HUES48 (cell line): ENCODE data around the gene LNPEP.

Source experiments
- H3K27ac ChIP-seq: one replicate; pipeline ENCODE4 v1.7.0; 2013; ENCODE audit warnings: low read depth, low read length, inconsistent platforms
- H3K27me3 ChIP-seq: 2 replicates; pipeline ENCODE4 v1.6.1; 2013; ENCODE audit warnings: mild to moderate bottlenecking, low read length; ENCODE audit not compliant: control insufficient read depth, insufficient read depth
- H3K36me3 ChIP-seq: 2 replicates; pipeline ENCODE4 v1.6.1; 2013; ENCODE audit warnings: low read length; ENCODE audit not compliant: control insufficient read depth, insufficient read depth
- H3K4me1 ChIP-seq: 2 replicates; pipeline ENCODE4 v1.6.1; 2013; ENCODE audit warnings: mild to moderate bottlenecking, low read length; ENCODE audit not compliant: control insufficient read depth, insufficient read depth
- H3K4me3 ChIP-seq: 2 replicates; pipeline ENCODE4 v1.5.1; 2013; ENCODE audit warnings: mild to moderate bottlenecking, low read depth, low read length
- H3K9ac ChIP-seq: 2 replicates; pipeline ENCODE4 v1.6.1; 2013; ENCODE audit warnings: mild to moderate bottlenecking, low read depth, low read length, moderate library complexity
- H3K9me3 ChIP-seq: 2 replicates; pipeline ENCODE4 v1.6.1; 2013; ENCODE audit warnings: low read length; ENCODE audit not compliant: control insufficient read depth, insufficient read depth

The LNPEP gene

DNA sequence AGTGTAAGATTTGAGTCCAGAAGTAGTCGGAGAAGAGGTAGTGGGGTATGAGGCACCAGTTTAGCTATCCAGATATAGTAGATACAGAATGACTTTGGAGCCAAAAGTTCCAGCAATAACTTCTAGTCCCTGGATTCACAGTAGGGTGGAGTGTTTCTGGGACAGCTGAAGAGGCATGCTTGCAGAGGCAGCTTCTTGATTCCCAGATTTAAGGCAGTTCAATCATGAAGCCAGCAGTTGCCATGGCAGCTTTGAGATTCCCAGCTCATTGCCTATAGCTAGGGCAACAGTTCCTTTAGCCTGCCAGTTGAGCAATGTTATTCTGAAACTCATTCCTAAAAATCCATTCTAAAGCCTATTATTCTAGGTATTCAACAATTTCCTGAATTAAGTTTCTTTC, 127.4 kb downstream of the LNPEP start:
- Histone ChIP-seq H3K4me1 (peaks cover 22% of the 10 kb centered on the region; the same call in 1 of the 2 replicates), H3K4me3 (no peak overlapping the region), H3K36me3 (no peaks in the 10 kb centered on the region), H3K9ac (no peak overlapping the region), H3K9me3 (no peaks in the 10 kb centered on the region), H3K27me3 (no peaks in the 10 kb centered on the region), H3K27ac (no peak overlapping the region)

DNA sequence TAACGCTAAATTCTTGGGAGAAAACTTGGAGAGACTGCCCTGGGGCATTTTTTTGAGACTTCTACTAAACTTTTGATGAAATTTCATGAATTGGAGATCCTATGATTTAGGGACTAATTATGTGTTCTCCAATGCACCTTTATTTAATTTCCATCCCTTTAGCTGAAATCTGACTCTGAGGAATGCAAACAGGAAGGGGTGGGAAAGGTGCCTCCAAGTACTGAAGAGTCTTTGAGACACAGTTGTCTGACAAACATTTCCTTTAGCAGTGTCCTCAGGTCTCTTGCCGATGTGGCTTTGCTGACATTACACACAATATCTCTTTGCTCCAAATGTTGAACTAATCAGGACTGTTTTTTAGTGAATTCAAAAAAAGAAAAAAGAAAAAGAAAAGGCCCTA, 129.6 kb downstream of the LNPEP start:
- no peak overlapping the region for H3K4me3 ChIP-seq
- peaks cover 22% of the 10 kb centered on the region; the same call in 1 of the 2 replicates for H3K4me1 ChIP-seq
- H3K36me3 ChIP-seq = no peaks in the 10 kb centered on the region
- H3K9ac ChIP-seq = no peak overlapping the region
- H3K9me3 ChIP-seq = no peaks in the 10 kb centered on the region
- H3K27me3 ChIP-seq = no peaks in the 10 kb centered on the region
- H3K27ac ChIP-seq = no peak overlapping the region

DNA sequence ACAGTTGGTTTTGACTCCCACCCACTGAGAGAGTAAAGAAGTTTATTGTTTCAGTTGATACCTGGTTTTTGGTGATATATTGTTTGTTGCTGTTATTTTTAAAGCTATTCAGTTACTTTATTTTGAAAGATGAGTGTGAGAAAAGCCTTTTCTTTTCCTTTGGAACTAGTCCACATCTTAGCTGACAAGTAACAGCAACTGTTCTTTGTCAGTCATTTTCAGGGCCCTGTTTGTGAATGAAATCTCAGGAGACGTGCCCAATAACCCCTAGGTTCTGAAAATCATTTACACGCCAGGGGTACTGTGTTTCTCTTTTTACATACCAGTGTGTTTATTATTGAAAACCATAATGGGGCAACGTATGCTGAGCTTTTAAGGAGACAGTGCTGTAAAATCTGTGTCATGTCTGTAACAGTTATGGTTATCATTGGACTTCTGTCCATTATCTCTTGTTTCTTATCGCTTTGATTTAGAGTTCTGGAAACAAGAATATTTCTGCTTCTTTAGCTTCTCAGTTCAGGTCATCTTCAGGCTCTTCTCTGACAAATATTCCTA, 131.5 kb downstream of the LNPEP start:
- Histone ChIP-seq H3K27ac (no peak overlapping the region), H3K27me3 (no peaks in the 10 kb centered on the region), H3K36me3 (no peaks in the 10 kb centered on the region), H3K9me3 (no peaks in the 10 kb centered on the region), H3K4me3 (no peak overlapping the region), H3K4me1 (peaks cover 22% of the 10 kb centered on the region; the same call in 1 of the 2 replicates), H3K9ac (no peak overlapping the region)

DNA sequence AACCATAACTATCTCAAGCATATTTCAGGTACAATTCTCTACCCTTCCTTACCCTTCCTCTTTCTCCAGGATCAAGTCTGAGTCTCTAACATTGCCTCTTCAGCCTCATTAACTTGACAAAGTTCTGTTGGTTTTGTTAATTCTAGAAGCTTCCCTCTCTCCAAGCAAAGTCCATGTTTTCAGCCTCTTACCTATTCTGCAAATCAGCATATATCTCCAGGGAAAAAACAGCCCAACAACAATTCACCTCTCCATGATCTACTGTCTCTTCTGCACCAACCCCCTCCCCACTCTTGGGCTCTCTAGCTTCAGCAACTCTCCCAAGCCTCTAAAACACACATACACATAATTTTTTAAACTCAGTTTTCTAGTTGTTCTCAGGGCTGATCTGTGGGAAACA, 134.4 kb downstream of the LNPEP start:
- no peaks in the 10 kb centered on the region for H3K27me3 ChIP-seq
- H3K4me3 ChIP-seq = no peak overlapping the region
- H3K4me1 ChIP-seq = peaks cover 19% of the 10 kb centered on the region; the same call in 1 of the 2 replicates
- no peak overlapping the region for H3K27ac ChIP-seq
- no peak overlapping the region for H3K9ac ChIP-seq
- no peaks in the 10 kb centered on the region for H3K36me3 ChIP-seq
- H3K9me3 ChIP-seq = no peaks in the 10 kb centered on the region

DNA sequence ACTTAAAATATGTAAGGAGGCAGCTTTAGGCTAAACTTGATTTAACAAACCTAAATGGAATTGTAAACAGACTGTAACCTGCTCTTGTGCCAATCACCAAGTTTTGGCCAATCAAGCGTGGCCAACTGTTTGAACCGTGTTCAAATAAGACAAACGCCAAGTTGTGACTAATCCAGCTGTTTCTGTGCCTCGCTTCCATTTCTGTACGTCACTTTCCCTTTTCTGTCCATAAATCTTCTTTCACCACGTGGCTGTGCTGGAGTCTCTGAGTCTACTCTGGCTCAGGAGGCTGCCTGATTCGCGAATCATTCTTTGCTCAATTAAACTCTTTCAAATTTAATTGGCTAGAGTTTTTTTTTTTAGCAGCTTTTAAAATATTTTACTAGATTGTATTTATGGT, 135.2 kb downstream of the LNPEP start:
- no peak overlapping the region for H3K9ac ChIP-seq
- no peak overlapping the region for H3K27ac ChIP-seq
- no peaks in the 10 kb centered on the region for H3K36me3 ChIP-seq
- H3K4me3 ChIP-seq = no peak overlapping the region
- H3K4me1 ChIP-seq = peaks cover 11% of the 10 kb centered on the region; the same call in 1 of the 2 replicates
- no peaks in the 10 kb centered on the region for H3K27me3 ChIP-seq
- no peaks in the 10 kb centered on the region for H3K9me3 ChIP-seq

DNA sequence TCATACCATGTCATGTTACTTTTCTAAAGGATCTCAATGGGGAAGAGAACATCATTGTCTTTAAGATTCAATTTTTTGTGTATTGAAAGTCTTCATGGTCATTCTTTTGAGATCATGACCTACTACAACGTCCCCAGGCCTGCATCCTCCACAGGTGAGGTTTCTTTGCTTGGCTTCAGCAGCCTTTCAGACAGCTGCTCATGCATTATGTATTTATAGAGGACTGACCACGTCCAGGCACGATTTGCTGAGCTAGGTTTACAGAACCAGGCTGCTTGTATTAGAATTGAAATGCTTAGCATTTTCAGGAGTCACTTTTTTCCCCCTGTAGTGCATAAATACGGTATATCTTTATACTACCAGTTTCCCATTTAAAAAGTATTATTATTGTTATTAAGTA, 136.1 kb downstream of the LNPEP start:
- Histone ChIP-seq H3K9me3 (no peaks in the 10 kb centered on the region), H3K36me3 (no peaks in the 10 kb centered on the region), H3K4me1 (0 out of 2 replicates have a peak, but pooled peaks cover 3% of the 10 kb centered on the region), H3K27ac (no peak overlapping the region), H3K4me3 (no peak overlapping the region), H3K9ac (no peak overlapping the region), H3K27me3 (no peaks in the 10 kb centered on the region)

DNA sequence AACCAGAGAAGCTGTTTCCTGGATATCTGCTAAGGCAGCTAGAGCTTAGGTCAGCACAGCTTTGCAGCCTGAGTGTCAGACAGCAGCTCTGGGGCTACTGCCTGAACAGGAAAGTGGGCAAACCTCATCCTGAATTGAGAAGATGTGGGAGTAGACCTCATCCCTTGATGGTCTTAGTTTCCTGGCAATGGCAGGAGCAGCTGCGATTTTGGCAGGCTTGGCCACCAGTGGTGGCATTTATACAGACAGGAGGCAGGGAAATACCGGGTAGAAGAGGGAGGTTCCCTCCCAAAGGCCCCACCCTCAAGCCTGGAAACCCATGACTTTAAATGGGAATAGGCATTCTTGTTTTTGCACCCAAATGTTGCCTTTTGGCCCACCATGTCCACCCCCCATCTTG, 136.8 kb downstream of the LNPEP start:
- H3K4me1 ChIP-seq = no peaks in the 10 kb centered on the region
- H3K27ac ChIP-seq = no peak overlapping the region
- H3K27me3 ChIP-seq = no peaks in the 10 kb centered on the region
- no peak overlapping the region for H3K9ac ChIP-seq
- no peaks in the 10 kb centered on the region for H3K9me3 ChIP-seq
- H3K4me3 ChIP-seq = no peak overlapping the region
- H3K36me3 ChIP-seq = no peaks in the 10 kb centered on the region

DNA sequence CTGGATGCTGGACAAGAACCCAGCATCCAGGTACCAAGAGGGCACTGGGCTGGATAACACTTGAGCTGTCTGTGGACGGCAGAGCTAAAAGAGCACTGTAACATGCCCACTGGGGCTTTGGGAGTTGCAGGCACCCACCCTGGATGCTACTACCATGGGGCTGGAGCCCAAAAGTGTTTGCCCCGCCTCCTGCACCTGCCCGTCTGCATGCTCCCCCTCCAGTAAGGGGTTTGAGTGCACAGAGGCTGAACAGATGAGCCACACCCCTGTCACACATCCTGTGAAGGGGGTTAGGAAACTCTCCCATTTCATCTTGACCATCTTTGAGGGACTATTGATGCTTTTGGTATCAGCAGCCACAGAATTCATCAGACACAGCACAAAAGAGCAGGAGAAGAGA, 137.5 kb downstream of the LNPEP start:
- H3K9me3 ChIP-seq = no peaks in the 10 kb centered on the region
- H3K4me1 ChIP-seq = no peaks in the 10 kb centered on the region
- H3K4me3 ChIP-seq = no peak overlapping the region
- H3K27ac ChIP-seq = no peak overlapping the region
- no peak overlapping the region for H3K9ac ChIP-seq
- no peaks in the 10 kb centered on the region for H3K36me3 ChIP-seq
- H3K27me3 ChIP-seq = no peaks in the 10 kb centered on the region

DNA sequence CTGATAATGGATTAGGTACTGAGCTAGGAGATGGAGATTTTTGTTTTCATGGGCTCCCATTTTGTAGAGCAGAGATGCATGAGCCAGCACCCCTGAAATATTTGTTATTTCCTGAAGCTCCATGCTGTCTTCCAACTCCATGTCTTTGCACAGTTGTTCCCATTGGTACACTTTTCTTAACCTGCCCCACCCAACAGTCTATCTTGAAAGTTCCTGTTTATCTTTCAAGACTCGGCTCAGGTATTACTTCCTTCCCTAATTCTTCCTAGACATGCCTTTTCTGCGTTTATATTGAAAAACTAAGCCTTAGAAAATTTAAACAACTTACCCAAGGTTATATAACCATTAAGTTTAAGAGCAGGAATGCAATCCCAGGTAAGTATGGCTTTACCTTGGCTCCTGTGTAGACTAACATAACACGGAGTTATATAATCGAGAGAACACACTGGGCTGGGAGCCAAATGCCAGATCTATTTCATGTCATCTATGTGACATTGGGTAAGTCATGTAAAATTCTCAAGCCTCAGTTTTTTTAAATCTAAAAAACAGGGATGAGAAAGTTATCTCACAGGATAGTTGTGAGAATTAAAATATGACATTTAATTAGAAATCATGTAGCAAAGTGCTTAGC, 139.1 kb downstream of the LNPEP start:
- H3K4me1 ChIP-seq = no peaks in the 10 kb centered on the region
- no peak overlapping the region for H3K27ac ChIP-seq

DNA sequence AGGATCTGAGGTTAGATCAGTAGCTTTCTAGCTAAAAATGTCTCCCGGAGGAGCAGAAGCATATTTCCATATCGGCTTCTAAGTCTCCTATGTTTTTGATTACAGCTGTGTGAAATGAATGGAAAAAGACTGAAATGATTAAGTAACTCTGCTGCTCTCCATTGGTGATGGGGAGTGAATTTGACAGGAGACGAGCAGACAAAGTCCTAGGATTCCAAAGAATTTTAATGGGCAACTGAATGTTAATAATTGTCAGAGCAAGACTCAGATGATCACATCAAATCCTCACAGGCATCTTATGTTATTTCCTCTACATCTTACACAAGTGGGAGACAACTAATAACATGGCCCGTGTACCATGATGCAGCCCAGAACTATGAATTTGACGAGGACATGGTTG, 139.8 kb downstream of the LNPEP start:
- Histone ChIP-seq H3K4me3 (no peak overlapping the region), H3K27ac (no peak overlapping the region), H3K9me3 (no peaks in the 10 kb centered on the region), H3K9ac (no peak overlapping the region), H3K4me1 (no peaks in the 10 kb centered on the region), H3K36me3 (no peaks in the 10 kb centered on the region), H3K27me3 (no peaks in the 10 kb centered on the region)

More for the DNA sequence above, 139.1 kb downstream of the LNPEP start:
- Histone ChIP-seq H3K36me3 (no peaks in the 10 kb centered on the region), H3K4me3 (no peak overlapping the region), H3K9me3 (no peaks in the 10 kb centered on the region), H3K9ac (no peak overlapping the region), H3K27me3 (no peaks in the 10 kb centered on the region)

DNA sequence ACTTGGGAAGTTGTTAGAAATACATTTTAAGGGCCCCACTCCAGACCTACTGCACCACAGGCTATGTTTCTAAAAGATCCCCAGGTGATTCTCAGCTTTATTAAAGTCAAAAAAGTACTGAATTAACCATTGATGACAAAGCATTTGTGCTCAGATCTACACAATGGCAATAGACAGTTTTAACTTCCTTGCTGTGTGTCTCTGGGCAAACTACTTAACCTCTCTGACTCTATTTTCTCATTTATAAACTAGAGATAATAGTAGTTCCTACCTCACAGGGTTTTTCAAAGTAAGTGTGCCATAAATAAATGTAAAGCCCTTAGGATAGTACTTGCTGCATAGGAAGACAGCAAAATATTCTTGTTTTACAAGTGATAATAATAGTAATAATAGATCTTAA, 140.2 kb downstream of the LNPEP start:
- no peak overlapping the region for H3K27ac ChIP-seq

More for the DNA sequence above, 140.2 kb downstream of the LNPEP start:
- H3K4me3 ChIP-seq = no peak overlapping the region
- no peaks in the 10 kb centered on the region for H3K36me3 ChIP-seq
- no peaks in the 10 kb centered on the region for H3K4me1 ChIP-seq
- no peaks in the 10 kb centered on the region for H3K9me3 ChIP-seq
- no peak overlapping the region for H3K9ac ChIP-seq
- H3K27me3 ChIP-seq = no peaks in the 10 kb centered on the region
